Measurements from ENCODE around the gene CDX4. TPM values are rescaled to one million over a fixed set of nuclear protein-coding genes. Genes with fewer than 3 reads are reported as not detected.
"Not testable (repeated sequence)": the region's sequence is repeated elsewhere in the genome, so short reads cannot be mapped to it uniquely, and the experiment has no call there.

CDX4 gene
- polyA plus RNA-seq, 2 of the 4 experiments (the other 2 are of a cell fraction): not detected

GRCh38 chrX:73481521-73481920, 34.7 kb downstream of the CDX4 start:
- Histone ChIP-seq H3K27ac (no peak overlapping the region), H3K4me1 (no peaks in the 10 kb centered on the region), H3K4me3 (no peak overlapping the region), H3K9me3 (no peaks in the 10 kb centered on the region), H3K4me2 (no peak overlapping the region)
- no peak for ATAC-seq
- 14% methylated on average over 1 of the region's 2 CpGs for WGBS (ENCODE audit: missing lambda C conversion rate)
- POLR2A ChIA-PET: no interaction called here
- no peak for FAIRE-seq
- TF ChIP-seq CTCF (IDR thresholded peaks at IDR 0.05) (no peak), TP53 (CRISPR knock-in tag; IDR thresholded peaks at IDR 0.05) (no peak), ZSCAN20 (CRISPR knock-in tag; IDR thresholded peaks at IDR 0.05) (no peak), CBX2 (IDR thresholded peaks at IDR 0.05; ENCODE audit: borderline replicate concordance, low read depth) (no peak), HDAC2 (IDR thresholded peaks at IDR 0.05) (no peak), POLR2A (IDR thresholded peaks at IDR 0.05; ENCODE audit: low read length) (no peak), PBX3 (IDR thresholded peaks at IDR 0.05) (no peak), RNF2 (IDR thresholded peaks at IDR 0.05; ENCODE audit: borderline replicate concordance, low read depth) (no peak), BCL3 (IDR thresholded peaks at IDR 0.05) (no peak), TFCP2L1 (CRISPR knock-in tag; IDR thresholded peaks at IDR 0.05) (no peak), ZC3H11A (IDR thresholded peaks at IDR 0.05) (no peak)
- TF ChIP-seq, protein P1, sequence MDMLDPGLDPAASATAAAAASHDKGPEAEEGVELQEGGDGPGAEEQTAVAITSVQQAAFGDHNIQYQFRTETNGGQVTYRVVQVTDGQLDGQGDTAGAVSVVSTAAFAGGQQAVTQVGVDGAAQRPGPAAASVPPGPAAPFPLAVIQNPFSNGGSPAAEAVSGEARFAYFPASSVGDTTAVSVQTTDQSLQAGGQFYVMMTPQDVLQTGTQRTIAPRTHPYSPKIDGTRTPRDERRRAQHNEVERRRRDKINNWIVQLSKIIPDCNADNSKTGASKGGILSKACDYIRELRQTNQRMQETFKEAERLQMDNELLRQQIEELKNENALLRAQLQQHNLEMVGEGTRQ (IDR thresholded peaks at IDR 0.05): no peak
- TF ChIP-seq, protein P2, sequence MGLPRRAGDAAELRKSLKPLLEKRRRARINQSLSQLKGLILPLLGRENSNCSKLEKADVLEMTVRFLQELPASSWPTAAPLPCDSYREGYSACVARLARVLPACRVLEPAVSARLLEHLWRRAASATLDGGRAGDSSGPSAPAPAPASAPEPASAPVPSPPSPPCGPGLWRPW (IDR thresholded peaks at IDR 0.05): no peak
- TF ChIP-seq, protein P3, sequence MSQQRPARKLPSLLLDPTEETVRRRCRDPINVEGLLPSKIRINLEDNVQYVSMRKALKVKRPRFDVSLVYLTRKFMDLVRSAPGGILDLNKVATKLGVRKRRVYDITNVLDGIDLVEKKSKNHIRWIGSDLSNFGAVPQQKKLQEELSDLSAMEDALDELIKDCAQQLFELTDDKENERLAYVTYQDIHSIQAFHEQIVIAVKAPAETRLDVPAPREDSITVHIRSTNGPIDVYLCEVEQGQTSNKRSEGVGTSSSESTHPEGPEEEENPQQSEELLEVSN (IDR thresholded peaks at IDR 0.05; ENCODE audit: borderline replicate concordance, low read depth): no peak
- CTCF ChIA-PET: interaction anchor here (1.3 kb wide), 1 partner anchor 11 kb away, joined by 3 read pairs; no protein-coding TSS in a partner anchor
- DNase-seq (ENCODE audit: low read depth in 1 of 2, low spot score in 1 of 2): no peak

- FAIRE-seq (peak; percentile 98), ATAC-seq (no peak), DNase-seq (ENCODE audit: low read depth in 1 of 2, low spot score in 1 of 2) (no peak)
- CTCF ChIA-PET: no interaction called here
- TF ChIP-seq CBX2 (IDR thresholded peaks at IDR 0.05; ENCODE audit: borderline replicate concordance, low read depth) (no peak), RFX5 (IDR thresholded peaks at IDR 0.05) (no peak), RCOR1 (IDR thresholded peaks at IDR 0.05; ENCODE audit: low read depth, low read length) (no peak)
- no peak overlapping the region for H3K27ac ChIP-seq
- H3K4me1 ChIP-seq: no peaks in the 10 kb centered on the region
- H3K9me3 ChIP-seq: no peaks in the 10 kb centered on the region; the same call in 2 of the 3 replicates
- H3K4me2 ChIP-seq: no peak overlapping the region
- POLR2A ChIA-PET: no interaction called here
- no peak overlapping the region for H3K4me3 ChIP-seq
- WGBS (ENCODE audit: missing lambda C conversion rate): 0% methylated on average over 3 of the region's 3 CpGs
These were observed 43.8 kb downstream of the CDX4 start for GRCh38 chrX:73490661-73491060.

DNA sequence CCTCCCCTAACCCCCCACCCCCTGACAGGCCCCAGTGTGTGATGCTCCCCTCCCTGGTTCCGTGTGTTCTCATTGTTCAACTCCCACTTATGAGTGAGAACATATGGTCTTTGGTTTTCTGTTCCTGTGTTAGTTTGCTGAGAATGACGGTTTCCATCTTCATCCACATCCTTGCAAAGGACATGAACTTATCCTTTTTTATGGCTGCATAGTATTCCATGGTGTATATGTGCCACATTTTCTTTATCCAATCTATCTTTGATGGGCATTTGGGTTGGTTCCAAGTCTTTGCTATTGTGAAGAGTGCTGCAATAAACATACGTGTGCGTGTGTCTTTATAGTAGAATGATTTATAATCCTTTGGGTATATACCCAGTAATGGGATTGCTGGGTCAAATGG, 45.3 kb downstream of the CDX4 start:
- H3K4me2 ChIP-seq; H3K4me3 ChIP-seq; ATAC-seq; POLR2A ChIA-PET; FAIRE-seq; CTCF ChIA-PET; H3K9me3 ChIP-seq; H3K4me1 ChIP-seq; DNase-seq (ENCODE audit: low read depth in 1 of 2, low spot score in 1 of 2); H3K27ac ChIP-seq: not testable (repeated sequence)
- 17% methylated on average over 3 of the region's 4 CpGs for WGBS (ENCODE audit: missing lambda C conversion rate)

Small RNA genes within 50 kb of the gene (small RNA-seq; reads per million reads assigned to genes)
- gene MORF4L1P6: 0 reads per million in 6 experiments
- gene RNU6-1044P: 0 reads per million in 6 experiments

Other genes with a start within 250 kb of the CDX4 start
- 1.9 and 2.7 TPM in 2 replicates for gene NAP1L2, start 232.2 kb upstream of the CDX4 start, polyA plus RNA-seq (2011; rRNA removed)
- 1.3 to 1.8 TPM (median 1.4 TPM) in 3 replicates for gene NAP1L2, start 232.2 kb upstream of the CDX4 start, polyA plus RNA-seq (2017; fragmentation: RNase III; extraction: RNeasy Plus Mini Kit Qiagen cat#74134 plus additional on column Dnase treatment)
- gene CHIC1, start 116.1 kb downstream of the CDX4 start, polyA plus RNA-seq (2011; rRNA removed): 12.5 and 13.7 TPM in 2 replicates
- 7.4 to 9.8 TPM (median 7.8 TPM) in 3 replicates for gene CHIC1, start 116.1 kb downstream of the CDX4 start, polyA plus RNA-seq (2017; fragmentation: RNase III; extraction: RNeasy Plus Mini Kit Qiagen cat#74134 plus additional on column Dnase treatment)

Data from A549 (cell line).